GM19328 (cell line): ENCODE results near the gene SPATA24.
"Not testable (repeated sequence)": the region's sequence is repeated elsewhere in the genome, so short reads cannot be mapped to it uniquely, and the experiment has no call there.

Experiments used
- ATAC-seq: cut with Tn5 transposase; IDR thresholded peaks from one replicate; pipeline ENCODE4 v1.9.1; 2021; ENCODE audit warnings: mild to moderate bottlenecking, moderate library complexity; ENCODE audit not compliant: unreplicated experiment

The SPATA24 gene

GRCh38 chr5:139395844-139396640 lies 7.8 kb downstream of the SPATA24 start:
- no peak for ATAC-seq

DNA sequence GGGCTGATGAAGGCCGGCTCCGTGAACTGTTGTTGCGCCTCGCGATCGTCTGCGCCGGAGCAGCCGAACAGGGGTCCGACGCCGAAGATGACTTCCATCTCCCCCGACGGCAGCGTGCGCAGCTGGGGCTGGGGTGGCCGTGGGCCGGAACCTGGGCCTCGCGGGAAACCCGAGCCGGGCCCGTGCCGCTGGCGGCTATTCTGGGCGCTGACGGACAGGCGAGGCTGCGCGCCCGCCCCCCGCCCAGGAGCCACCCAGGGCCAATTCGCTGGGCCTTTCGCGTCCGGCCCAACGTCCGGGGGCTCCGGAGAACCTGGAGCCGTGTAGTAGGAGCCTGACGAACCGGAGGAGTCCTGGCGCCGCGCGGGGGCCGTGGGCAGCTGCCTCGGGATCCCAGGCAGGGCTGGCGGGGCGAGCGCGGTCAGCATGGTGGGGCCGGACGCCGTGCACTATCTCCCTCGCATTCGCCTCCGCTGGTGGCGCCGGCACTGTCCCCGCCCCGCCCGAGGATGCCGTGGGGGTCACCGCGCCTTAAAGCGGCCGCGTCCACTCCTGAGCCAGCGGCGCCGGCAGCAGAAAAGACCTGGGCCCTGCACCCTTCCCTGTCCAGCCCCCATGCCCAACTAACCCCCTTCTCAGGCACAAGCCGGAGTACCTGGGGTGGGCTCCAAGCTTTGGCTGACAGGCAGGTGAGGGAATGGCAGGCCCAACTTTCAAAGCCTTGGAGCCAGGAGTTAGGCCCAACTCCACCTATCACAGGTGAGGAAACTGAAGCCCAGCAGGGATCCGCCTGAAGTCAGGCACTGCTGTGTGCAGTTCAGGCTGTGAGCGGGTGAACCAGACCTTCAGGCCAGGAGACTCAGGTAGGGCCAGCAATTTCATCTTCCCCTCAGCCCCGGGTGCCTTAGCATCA lies 9.0 kb downstream of the SPATA24 start, which contains the start of gene PROB1:
Gene PROB1 (minus strand): TSS at position 451 of the 913 bp plus-strand sequence. CDS start 23 bp downstream, at position 428.
- no peak for ATAC-seq

- ATAC-seq: no peak
Observed at GRCh38 chr5:139394123-139394653, 9.7 kb downstream of the SPATA24 start.

- no peak for ATAC-seq
Observed at GRCh38 chr5:139393497-139394122, 10.3 kb downstream of the SPATA24 start.

DNA sequence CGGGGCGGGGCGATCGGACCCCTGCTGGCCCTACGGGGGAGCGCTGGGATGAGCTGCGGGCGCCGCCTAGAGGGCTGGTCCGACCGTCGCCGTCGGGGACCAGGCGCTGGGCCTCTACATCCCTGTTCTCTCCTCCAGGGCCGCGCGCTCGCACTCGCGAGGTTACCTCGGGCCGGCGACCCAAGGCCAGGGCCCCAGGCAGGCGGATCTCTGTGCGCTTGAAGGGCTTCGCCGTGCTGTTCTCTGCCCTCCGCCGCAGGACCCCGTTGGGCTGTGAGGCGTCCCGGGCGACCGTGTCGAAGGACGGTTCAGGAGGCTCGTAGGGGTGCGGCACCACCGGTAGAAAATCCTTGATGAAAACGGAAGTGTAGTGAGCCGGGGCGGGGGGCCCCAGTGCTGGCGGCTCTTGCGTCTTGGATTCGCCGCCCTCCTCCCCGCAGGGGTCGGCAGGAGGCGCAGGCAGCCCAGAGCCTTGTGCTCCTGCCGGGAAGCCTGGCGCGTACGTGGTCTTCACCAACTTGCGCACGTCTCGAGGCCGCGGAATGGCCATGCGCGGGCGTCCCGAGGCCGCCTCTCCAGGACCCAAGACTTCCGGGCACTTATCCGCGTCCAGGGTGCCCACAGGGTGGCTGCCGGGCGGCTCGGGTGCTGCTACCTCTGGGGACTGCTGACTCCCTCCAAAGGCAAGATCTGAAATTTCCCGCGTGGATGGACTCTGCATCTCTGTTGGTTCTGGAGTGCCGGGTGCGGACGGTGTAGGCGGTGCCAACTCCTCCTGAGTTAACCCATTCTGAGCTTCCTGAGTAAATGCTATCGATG lies 11.0 kb downstream of the SPATA24 start:
- peak; percentile 43 for ATAC-seq

DNA sequence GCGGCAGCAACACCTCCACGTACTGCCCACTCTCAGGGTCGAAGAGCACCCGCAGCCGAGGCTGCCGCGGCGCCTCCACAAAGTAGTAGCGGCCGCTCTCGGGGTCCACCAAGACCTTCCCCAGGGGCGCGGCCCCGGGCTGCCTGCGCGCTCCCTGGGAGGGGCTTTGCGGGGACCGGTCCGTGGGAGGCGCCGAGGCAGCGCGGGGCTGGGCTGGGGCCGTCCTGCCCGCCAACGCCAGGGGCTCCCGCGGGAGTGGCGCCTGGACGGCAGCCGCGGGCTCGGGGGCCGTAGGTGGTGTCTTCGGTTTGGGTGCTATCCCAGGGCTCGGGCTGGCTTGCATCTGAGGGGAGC lies 11.6 kb downstream of the SPATA24 start:
- ATAC-seq: peak; percentile 12

DNA sequence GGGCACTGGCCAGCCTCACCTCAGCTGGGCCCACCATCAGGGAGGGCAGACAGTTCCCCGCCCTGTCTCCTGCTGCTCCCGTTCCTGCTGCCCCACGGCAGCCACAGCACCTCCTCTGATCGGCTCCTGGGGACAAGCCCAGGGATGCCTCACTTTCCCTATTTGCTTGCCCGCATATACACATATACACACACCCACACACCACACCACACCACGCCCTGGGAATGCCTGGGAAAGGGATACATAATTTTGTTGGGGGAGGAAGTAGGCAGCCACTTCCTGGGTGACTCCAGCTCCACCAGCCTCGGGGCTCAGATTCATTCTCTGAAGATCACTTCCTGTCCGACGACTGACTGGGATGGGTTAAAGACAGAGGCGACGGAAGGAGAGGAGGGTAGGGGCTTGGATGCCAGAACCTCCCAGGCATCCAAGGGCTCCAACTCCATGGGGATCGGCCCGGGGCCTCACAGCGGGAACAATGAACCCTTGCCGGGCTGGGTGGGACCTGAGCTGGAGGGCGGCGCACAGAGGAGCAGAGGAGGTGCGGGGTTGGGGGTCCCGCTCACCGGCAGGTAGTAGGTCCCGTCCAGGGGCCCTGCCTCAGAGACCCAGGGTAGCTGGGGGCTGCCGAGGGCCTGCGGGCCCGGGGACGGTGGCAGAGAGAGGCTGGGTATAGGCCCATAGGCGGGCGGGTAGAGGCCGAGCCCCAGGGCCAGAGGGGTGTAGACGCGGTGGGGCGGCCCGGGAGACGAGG lies 12.1 kb downstream of the SPATA24 start:
- ATAC-seq: no peak

DNA sequence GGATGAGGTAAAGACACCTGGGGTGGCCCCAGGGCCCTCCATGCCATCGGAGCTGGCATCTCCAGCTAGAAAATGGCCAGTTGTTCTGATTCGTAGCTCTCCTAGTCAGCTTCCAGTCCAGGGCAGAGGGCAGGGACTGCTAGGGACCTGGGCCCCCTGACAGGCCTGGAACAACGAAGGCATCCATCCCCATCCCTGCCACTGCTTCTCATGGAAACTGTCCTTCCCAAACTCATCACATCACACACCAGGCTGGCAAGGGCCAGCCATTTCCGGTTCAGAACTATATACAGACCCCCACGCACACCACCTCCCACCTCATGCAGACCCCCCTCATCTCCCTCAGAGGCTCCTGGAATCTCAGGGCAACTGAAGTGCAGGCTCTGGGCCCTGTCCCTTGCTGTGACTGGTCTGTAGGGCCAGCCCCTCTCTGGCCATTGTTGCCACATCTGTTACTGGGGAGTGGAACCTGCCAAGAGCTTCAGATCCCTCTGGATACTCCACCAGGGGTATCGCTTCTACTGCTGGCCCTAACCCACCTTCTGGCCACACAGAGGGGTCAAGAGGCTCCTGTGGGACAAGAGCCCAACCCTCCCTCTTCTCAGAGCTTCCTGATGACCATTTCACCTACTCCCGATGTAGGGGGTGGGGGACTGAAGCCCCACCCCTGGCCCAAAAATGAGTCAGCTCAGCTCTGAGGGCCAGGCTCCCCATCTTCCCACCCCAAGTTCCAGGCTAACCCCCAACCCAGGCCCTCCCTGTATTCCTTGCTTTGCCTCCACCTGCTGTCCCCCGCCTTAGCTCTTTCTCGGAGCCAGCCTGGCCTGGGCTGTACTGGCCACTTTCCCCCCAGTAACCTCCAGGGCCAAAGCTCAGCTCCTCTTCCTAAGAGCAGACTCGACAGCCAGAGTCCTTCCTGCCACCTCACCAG lies 13.0 kb downstream of the SPATA24 start:
- ATAC-seq: no peak

DNA sequence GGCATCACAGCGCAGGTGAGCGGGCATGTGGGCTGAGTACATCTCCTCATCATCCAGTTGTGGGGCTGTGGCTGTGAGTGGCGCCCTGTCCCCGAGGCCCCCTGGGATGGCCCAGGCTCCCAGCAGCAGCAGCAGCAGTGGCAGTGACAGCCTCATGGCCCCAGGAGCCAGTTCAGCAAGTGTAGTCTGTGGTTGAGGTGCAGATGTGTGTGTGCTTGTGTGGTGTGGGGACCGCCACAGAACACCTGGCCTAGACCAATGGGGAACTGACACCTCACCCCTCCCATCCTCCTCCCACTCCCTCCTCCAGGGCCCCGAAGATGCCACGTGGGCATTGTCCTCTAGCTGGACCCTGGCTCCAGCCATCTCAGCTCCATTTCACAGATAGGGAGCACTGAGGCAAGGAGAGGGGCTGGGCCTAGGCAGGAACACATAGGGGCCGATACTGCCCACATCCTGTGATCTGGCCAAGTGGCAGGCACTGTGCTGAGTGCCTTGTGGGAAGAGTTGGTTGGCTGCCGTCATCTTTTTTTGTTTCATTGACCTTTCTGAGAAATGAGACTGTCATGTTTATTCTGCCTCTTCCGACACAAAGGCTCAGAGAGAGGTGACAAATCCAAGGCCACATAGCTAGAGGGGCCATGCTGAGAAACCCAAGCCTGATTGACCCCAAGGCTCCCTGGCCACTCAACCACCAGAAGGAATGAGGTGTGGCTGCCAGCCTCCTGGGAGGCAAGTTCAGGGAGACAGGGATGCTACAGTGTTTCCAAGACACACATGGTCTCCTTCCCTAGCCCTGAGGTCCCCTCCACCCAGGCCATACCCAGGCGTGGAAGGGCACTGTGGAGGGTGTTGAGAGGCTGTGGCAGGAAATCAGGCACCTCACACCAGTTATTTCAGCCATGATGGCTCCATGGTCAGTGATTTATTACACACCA lies 13.9 kb downstream of the SPATA24 start, which contains the start of gene MZB1:
Gene MZB1 (minus strand): TSS at position 213 of the 938 bp plus-strand sequence. CDS start 57 bp downstream, at position 156.
- peak; percentile 39 for ATAC-seq

- ATAC-seq: no peak
Observed at GRCh38 chr5:139388198-139388821, 15.6 kb downstream of the SPATA24 start.

GRCh38 chr5:139387611-139388197 lies 16.2 kb downstream of the SPATA24 start:
- no peak for ATAC-seq

GRCh38 chr5:139386956-139387355 lies 16.9 kb downstream of the SPATA24 start:
- ATAC-seq: not testable (repeated sequence)

GRCh38 chr5:139386050-139386438 lies 17.8 kb downstream of the SPATA24 start:
- ATAC-seq: no peak

GRCh38 chr5:139385061-139386049 lies 18.5 kb downstream of the SPATA24 start:
- ATAC-seq: no peak

GRCh38 chr5:139384591-139385051 lies 19.3 kb downstream of the SPATA24 start:
- no peak for ATAC-seq
